Neural progenitor cell (in vitro differentiated cells): ENCODE results near the gene PRR7.

Experiments
- CTCF ChIP-seq: fragments of 200-600 bp; sonication (generic); IDR thresholded peaks from 2 replicates; pipeline ENCODE4 v1.5.1; 2017; ENCODE audit warnings: antibody characterized with exemption, mild to moderate bottlenecking
- EZH2 ChIP-seq: fragments of 200-600 bp; sonication (generic); IDR thresholded peaks from 2 replicates; pipeline ENCODE4 v1.6.1; 2017; ENCODE audit warnings: antibody characterized with exemption, mild to moderate bottlenecking, moderate library complexity
- EZH2phosphoT487 ChIP-seq: fragments of 200-600 bp; sonication (generic); IDR thresholded peaks from 2 replicates; pipeline ENCODE4 v1.6.1; 2017; ENCODE audit warnings: antibody characterized with exemption

- TF ChIP-seq CTCF, result no peak
- TF ChIP-seq EZH2, result no peak
- no peak for TF ChIP-seq EZH2phosphoT487
These were observed 53.2 kb downstream of the PRR7 start for GRCh38 chr5:177499842-177500241.
